AG20443 (cell line): Measurements from ENCODE around the gene NDUFAF2.
"Not testable (repeated sequence)": the region's sequence is repeated elsewhere in the genome, so short reads cannot be mapped to it uniquely, and the experiment has no call there.

Experiments used
- DNase-seq: peaks from one replicate; pipeline ENCODE4 v3.0.0; 2012; ENCODE audit warnings: low spot score, mixed read lengths

The NDUFAF2 gene, protein sequence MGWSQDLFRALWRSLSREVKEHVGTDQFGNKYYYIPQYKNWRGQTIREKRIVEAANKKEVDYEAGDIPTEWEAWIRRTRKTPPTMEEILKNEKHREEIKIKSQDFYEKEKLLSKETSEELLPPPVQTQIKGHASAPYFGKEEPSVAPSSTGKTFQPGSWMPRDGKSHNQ

DNA sequence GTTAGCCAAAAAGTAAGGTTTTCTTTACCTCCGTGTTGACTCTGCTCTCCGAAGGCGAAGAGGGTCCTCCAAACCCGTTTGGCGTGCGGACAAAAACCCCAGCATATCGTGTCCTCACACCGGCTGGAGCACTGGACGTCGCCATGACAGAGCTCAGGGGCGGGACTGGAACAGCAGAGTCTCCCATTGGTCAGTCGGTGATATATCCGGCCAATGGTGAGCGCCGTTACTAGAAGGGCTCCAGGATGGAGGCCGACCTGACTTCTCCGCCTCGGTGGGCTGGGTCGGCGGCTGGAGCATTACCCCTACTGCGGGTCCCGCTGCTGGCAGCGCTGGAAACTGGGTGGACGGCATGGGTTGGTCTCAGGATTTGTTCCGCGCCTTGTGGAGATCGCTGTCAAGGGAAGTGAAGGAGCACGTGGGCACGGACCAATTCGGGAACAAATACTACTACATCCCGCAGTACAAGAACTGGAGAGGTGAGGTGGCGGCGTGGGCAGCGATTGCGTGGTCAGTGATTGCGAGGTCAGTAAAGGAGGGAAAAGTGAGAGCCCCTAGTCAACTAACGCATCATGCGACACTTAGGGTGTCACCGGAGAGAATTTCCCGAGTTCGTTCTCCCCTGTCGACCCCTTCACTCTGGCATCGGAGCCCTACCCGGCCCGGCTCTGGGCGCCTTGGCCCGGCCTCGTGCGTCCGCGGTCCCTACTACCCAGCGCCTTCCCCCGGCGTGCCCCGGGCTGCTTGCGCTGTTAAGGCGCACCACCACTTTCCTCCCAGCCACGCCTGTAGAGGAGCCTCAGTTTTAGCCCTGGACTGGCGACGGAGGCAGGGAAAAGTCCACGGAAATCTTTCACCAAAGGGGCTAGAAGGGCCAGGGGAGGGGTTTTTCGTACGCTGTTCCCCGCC, at the start of gene NDUFAF2, which contains the start of gene ERCC8:
Gene NDUFAF2, plus strand, starts transcription at position 302 of the 909 bp plus-strand sequence. Its CDS starts 51 bp downstream, at position 353.
Gene ERCC8, minus strand, starts transcription at position 167 of the 909 bp plus-strand sequence. Its CDS starts 62 bp downstream, at position 105.
- DNase-seq = peak; percentile 97

DNA sequence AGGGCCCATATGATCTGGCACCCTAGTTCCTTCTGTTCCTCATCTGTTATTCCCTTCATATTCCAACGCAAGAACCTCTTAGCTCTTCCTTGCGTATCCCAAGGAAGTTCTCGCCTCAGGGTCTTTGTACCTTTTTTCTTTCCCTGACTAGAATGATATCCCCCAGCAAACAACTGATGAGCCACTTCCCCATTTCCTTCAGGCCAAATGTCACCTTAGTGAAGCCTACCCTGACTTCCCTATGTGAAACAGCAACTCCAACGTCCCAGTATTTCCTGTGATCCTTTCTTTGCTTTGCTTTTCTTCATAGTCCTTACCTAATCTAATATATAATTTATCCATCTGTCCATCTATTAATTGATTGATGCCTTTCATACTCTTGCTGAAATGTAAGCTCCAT, 48.0 kb upstream of the NDUFAF2 start:
- no peak for DNase-seq

DNA sequence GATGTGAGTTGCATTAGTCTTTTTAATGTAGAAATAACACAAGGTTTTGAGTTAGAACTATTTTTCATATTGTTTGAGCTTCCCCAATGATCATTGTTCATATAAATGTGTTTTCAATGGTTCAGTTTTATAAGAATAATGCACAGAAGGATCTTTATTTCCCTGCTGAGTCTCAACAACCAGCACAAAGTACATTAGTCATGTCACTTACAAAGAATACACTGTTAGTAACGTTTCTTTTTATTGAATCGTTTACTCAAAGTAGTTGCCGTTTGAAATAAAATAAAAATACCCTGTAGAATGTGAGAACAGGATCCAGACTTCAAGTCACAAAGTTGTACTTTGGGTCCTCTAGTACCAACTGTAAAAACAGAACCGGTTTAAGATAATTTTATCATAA, 41.6 kb upstream of the NDUFAF2 start:
- no peak for DNase-seq

DNA sequence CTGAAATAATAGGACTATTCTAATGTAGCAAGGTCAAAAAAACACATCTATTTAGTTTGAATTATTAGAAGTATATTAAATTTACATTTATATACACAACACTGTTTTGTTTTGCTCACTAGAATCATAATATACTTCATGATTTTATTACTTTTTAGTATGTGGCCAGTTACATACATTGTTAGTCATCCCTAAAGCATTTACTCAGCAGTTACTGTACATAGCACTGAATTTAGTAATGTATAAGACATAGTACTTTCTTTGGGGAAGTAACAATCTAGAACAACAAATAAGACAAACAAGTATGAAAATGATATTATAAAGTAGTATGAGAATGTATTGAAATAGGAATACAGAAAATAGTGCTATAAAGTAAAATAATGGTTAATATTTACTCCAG, 28.4 kb upstream of the NDUFAF2 start:
- DNase-seq = no peak

DNA sequence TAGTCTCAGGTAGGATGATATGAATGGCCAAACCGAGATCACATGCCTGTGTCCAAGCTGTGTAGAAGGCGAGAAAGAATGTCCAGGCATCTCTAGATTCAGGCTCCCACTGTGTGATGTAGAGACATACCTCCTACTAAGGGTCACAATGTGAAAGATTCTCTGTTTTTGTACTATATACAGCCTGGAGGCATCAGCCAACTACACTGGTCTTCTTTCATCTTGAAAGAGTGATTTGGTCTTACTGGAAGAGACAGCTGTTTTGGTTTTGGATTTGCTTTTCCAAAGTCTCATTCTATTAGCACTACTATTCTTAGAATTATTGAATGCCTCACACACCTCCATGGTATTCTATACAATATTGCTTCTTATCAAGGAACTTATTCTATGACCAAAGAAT, 26.5 kb upstream of the NDUFAF2 start:
- no peak for DNase-seq

DNA sequence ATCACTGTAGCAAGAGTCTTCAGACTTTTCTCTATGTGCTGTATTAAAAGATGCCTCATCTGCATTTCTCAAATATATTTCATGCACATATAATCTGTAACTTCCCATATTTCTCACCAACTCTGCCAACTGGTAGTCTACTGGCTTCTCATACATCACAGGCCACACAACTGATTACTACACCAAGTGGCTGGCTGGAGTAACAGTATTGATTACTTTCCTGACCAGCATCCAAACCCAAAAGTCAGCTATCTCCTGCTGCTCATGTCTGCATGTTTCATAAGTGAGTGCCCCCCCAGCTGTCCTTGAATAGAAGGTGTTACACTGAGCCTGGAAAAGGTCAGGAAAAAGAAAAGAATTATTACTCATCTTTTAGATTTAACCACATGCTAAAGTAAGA, 17.6 kb upstream of the NDUFAF2 start:
- DNase-seq = no peak

DNA sequence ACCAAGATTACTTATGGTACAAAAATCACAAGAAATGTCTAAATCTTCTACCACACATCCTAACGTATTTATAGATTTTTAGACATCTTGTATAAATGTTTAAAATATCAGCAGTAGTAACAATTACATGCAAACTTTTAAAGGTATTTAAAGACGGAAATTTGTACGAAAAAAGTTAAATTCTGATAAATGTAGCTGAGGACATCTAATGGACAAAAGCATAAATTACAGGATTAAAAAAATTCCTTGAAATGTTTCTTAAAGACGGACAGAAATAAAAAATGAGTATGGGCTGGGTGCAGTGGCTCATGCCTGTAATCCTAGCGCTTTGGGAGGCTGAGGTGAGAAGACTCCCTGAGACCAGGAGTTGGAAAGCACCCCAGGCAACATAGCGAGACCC, 16.0 kb upstream of the NDUFAF2 start:
- DNase-seq = no peak

DNA sequence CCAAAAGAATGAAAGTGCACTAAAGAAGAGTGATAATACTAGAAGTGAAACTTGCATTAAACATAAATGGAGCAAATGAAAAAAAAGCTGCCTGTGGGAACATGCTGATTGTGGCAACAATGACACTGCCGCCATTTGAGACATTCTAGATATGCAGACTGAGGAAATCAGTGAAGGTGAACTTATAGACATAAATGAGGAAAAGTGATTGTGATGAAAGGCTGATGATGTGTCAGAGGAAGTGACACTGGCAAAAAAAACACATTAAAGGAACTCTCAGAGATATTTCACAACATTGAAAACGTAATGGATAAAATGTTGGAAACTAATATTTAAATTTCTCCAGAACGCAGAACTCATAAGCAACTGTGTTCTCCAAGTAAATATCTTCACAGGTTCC, 1.4 kb upstream of the NDUFAF2 start:
- DNase-seq = no peak

DNA sequence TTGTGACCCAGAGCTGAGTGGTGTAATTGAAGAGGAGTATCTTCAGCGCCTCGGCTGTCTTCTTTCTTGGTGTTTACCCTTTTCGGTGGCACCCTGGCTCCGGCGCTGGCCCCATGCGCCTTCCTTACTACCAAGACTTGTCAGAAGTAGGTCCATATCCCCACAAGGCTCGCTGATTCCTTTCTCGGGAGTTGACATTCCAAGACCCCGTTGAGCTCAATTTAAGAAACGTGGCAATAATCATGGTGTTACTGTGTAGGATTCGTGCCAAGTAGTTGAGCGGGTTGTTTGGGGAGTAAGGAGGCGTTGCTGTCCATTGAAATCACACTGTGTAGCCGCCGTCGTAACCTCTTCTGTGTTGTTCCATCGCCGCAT, 795 bp downstream of the NDUFAF2 start:
- DNase-seq = peak; percentile 61

DNA sequence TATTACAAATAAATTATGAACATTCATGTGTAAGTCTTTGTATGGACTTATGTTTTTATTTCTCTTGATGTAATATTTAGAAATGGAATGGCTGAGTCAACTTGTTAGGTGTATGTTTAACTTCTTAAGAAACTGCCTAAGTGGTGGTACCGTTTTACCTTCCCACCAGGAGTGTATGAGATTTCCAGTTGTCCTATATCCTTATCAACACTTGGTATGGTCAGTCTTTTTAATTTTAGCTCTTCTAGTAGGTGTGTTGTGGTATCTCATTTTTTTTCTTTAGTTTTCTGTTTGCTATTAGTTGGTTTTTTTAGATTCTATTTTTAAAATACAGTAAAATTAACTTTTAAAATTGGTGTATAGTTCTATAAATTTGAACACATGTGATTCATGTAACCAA, 3.7 kb downstream of the NDUFAF2 start:
- DNase-seq = no peak

DNA sequence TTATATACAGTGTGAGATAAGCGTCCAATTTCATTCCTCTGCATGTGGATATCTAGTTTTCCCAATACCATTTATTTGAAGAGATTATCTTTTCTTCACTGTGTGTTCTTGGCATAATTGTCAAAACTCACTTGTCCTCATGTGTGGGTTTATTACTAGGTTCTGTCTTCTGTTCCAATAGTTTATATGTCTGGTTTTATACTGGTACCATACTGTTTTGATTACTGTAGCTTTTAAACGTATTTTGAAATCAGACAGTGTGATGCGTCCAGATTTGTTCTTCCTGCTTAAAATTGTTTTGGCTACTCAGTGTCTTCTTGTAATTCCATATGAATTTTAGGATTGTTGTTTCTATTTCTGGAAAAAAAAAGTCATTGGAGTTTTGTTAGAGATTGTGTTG, 10.2 kb downstream of the NDUFAF2 start:
- no peak for DNase-seq

DNA sequence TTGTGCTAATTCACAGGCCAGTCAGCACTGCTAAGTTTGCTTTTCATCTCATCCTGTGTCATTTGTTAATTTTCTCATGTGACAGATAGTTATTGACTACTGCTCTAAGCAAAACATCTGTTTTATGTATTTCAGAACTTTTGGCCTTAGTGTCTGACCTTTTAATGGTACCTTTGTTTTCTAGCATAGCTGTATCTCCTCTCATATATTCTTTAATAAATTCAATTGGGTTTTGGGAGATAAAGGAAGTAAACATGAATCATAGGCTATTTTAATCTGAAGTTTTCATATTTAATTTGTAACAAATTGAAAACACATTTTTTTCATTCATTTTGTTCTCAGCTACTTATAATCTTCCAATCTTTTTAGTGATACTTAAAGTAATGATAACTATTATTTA, 13.1 kb downstream of the NDUFAF2 start:
- DNase-seq = no peak

DNA sequence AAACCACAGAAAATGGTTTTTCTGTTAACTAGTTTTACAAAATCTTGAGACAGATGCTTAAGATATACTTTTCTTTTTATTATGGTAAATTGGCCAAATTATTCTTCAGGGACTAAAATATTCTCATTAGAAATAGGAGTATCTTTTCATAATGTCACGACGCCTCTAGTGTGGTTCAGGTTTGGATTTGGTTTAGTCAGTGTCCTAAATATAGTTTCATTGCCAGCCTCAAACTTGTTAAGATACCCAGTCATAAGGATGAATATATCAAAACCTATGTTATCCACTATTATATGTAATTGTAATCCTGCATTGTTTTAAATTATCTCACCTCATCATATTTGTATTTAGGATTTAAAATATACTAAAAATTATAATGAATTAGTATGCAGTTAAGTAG, 13.7 kb downstream of the NDUFAF2 start:
- DNase-seq = no peak

DNA sequence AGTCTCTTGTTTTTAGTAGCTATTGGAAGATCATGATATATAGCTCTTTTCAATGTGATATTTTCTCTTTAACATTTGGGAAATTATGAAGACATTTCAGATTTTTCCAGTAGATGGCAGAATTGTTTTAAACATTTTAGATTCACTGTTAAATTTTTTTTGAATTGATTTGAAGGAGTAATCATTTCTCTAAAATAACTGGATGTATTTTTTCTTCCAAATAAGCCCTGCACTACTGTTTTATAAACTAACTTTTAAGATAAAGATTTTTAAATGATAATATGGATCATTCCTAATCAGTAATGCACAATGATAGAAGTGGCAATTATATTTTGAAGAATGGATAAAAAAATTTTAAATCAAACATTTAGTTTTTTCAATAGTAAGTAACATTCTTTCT, 14.2 kb downstream of the NDUFAF2 start:
- DNase-seq = no peak

DNA sequence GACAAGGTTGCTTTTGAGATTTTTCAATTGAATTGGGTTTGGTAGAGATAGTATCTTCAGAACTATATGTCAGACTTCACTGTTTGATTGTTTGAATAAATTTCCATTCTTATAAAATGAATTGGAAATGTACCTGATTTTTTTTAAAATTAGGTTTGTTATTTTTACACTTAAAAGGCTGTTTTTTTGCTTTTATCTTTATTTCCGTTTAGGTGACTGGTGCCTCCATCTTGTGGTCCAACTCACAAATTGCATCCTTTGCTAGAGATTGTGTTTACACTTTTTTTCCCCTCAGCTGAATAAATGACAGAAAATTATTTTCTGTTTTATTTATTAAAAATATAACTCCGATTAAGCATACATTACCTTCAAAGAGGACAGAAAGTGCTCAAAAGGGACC, 15.6 kb downstream of the NDUFAF2 start:
- DNase-seq = peak; percentile 20

DNA sequence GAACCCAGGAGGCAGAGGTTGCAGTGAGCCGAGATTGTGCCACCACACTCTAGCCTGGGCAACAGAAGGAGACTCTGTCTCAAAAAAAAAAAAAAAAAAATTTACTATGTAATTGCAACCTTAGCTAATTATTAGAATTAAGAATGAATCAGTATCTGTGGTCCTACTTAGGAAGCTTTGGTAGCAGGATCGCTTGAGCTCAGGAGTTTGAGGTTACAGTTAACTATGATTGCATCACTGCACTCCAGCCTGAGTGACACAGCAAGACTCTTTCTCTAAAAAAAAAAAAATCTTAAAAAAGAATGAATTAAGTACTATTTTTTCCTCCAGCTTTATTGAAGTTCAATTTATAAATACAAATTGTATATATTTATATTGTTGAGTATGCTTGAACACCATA, 16.7 kb downstream of the NDUFAF2 start:
- no peak for DNase-seq

DNA sequence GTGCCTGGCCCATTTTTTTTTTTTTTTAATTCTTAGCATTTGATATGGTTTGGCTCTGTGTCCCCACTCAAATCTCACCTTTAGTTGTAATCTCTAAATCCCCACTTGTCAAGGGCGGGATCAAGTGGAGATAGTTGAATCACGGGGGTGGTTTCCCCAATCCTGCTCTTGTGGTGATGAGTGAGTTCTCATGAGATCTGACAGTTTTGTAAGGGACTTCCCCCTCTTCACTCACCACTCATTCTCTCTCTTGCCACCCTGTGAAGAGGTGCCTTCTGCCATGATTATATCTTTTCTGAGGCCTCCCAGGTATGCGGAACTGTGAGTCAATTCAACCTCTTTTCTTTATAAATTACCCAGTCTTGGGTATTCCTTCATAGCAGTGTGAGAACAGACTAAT, 27.2 kb downstream of the NDUFAF2 start:
- no peak for DNase-seq

DNA sequence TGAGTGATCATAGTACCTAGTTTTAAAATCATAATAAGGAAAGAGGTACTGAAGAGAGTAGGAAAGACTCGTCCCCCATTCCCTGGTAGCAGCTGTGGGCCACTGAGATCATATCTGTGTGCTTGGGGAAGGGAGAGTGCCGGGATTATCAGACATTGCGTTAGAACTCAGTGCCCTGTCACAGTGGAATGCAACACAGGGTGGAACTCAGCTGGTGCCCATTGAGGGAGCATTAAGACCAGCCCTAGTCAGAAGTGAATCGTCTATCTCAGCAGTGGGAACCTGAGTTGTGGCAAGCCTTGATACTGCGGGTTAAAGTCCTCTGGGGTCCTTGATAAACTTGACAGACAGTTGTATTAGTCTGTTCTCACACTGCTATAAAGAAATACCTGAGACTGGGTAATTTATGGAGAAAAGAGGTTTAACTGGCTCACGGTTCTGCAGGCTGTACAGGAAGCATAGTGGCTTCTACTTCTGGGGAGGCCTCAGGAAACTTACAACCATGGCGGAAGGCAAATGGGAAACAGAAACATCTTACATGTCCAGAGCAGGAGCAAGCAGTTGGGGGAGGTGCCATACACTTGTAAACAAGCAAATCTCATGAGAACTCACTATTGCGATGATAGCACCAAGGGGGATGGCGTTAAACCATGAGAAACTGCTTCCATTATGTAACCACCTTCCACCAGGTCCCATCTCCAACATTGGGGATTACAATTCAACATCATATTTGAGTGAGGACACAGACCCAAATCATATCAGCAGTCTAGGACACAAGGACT, 33.1 kb downstream of the NDUFAF2 start:
- DNase-seq = no peak

DNA sequence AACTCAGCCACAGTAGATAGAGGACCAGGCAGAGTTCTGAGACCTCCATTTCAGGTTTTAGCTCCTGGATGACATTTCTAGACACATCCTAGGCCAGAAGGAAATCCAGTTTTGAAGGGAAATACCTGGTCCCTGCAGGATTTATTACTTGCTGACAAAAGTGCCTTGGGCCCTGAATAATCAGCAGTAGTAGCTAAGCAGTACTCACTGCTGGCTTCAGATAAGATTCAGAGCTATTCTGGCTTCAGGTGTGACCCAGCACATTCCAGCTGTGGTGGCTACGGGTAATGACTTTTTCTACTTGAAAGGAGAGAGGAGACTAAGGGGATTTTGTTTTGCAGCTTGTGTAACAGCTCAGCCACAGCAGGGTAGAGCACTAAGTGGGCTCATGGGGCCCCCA, 34.0 kb downstream of the NDUFAF2 start:
- no peak for DNase-seq

DNA sequence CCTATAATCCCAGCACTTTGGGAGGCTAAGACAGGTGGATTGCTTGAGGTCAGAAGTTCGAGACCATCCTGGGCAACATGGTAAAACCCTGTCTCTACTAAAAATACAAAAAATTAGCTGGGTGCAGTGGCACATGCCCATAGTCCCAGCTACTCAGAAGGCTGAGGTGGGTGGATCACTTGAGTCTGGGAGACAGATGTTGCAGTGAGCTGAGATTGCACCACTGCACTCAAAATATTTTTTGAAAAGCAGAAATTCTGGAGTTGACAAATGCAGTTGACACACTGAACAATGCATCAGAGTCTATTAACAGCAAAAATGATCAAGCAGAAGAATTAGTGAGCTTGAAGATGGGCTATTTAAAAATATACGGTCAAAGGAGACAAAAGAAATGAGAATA, 35.5 kb downstream of the NDUFAF2 start:
- DNase-seq = no peak

DNA sequence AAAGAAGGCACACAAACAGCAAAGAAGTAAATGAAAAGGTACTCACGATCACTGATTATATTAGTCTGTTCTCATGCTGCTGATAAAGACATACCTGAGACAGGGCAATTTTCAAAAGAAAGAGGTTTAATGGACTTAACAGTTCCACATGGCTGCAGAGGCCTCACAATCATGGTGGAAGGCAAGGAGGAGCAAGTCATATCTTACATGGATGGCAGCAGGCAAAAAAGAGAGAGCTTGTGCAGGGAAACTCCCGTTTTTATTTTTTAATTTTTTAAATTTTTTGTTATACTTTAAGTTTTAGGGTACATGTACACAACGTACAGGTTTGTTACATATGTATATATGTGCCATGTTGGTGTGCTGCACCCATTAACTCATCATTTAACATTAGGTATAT, 37.1 kb downstream of the NDUFAF2 start:
- not testable (repeated sequence) for DNase-seq

DNA sequence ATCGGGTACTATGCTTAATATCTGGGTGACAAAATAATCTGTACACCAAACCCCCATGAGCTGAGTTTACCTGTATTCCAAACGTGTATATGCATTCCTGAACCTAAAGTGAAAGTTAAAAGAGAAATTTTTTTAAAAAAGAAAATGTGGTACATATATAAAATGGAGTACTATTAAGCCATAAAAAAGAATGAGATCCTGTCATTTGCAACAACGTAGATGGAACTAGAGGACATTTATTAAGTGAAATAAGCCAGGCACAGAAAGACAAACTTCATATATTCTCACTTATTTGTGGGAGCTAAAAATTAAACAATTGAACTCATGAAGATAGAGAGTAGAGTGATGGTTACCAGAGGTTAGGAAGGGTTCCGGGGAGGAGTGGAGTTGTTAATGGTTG, 44.8 kb downstream of the NDUFAF2 start:
- DNase-seq = no peak

DNA sequence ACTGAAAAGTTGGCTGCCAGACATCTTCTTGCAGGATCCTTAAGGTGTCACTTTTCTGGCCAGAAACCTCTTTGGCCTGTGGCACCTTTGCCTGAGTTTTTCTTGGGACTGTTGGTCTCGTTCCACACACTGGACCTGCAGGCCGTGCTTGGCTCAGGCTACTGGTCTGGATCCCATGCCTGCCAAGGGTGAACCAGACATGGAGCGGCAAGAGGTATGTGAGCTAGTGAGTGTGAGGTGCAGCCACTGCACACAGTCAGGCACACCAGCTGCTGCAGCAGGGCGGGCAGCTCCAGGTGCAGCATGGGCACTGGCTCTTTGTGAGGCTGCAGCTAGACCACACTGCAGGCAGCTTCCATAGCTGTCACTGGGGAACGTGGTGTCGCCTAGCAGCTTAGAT, 47.9 kb downstream of the NDUFAF2 start:
- no peak for DNase-seq
